H1 (cell line): ENCODE results near the gene WDR77. TPM values are rescaled to one million over a fixed set of nuclear protein-coding genes. Genes with fewer than 3 reads are reported as not detected.

ENCODE experiments used
- CTCF ChIA-PET: fragments of 300-600 bp; sonication (Branson Sonifier 250); formaldehyde crosslinking; loops from one replicate; lab custom pipeline; 2021; ENCODE audit not compliant: partially characterized antibody; lab: Charles Lee
- POLR2A ChIA-PET: fragments of 300-600 bp; sonication (Branson Sonifier 250); formaldehyde crosslinking; loops from one replicate; lab custom pipeline; 2021; ENCODE audit warnings: inconsistent platforms; ENCODE audit not compliant: partially characterized antibody; lab: Charles Lee
- DNase-seq, 2 experiments: peaks; one replicate each; pipeline versions ENCODE4 v3.0.0 to v3.0.0-alpha.2; 2010 to 2022; ENCODE audit warnings: low spot score in 2 of 2, low read depth in 1 of 2, mixed read lengths in 1 of 2
- FAIRE-seq: peaks from 2 replicates; lab custom pipeline; 2011; peaks lifted over from hg19 to GRCh38; lab: Jason Lieb, UNC
- H2AFZ ChIP-seq: 2 replicates; pipeline ENCODE4 v1.8.1; 2012; ENCODE audit warnings: low read length, inconsistent platforms
- H2AK5ac ChIP-seq: 2 replicates; pipeline ENCODE4 v1.6.1; 2013; ENCODE audit warnings: low read depth, low read length
- H2BK120ac ChIP-seq: replicated peaks from 2 replicates; pipeline ENCODE3; 2013; ENCODE audit warnings: low read depth, low read length, inconsistent platforms
- H2BK12ac ChIP-seq: 2 replicates; pipeline ENCODE4 v1.6.1; 2013; ENCODE audit warnings: low read depth, low read length
- H2BK15ac ChIP-seq: 2 replicates; pipeline ENCODE4 v1.6.1; 2013; ENCODE audit warnings: low read length
- H2BK20ac ChIP-seq: 2 replicates; pipeline ENCODE4 v1.6.1; 2013; ENCODE audit warnings: low read length
- H2BK5ac ChIP-seq: 2 replicates; pipeline ENCODE4 v1.6.1; 2013; ENCODE audit warnings: low read depth, low read length
- H3K14ac ChIP-seq: 2 replicates; pipeline ENCODE4 v1.6.1; 2013; ENCODE audit warnings: inconsistent platforms; ENCODE audit not compliant: insufficient read length
- H3K18ac ChIP-seq: 2 replicates; pipeline ENCODE4 v1.6.1; 2013; ENCODE audit warnings: low read length; ENCODE audit errors: extremely low read depth
- H3K23ac ChIP-seq: 2 replicates; pipeline ENCODE4 v1.6.1; 2013; ENCODE audit warnings: inconsistent platforms; ENCODE audit not compliant: insufficient read length
- H3K23me2 ChIP-seq: 2 replicates; pipeline ENCODE4 v1.6.1; 2013; ENCODE audit warnings: low read depth, low read length
- H3K27ac ChIP-seq: 2 replicates; pipeline ENCODE4 v1.6.1; 2011; ENCODE audit warnings: low read depth, low read length, inconsistent platforms
- H3K27me3 ChIP-seq, 4 experiments: replicated peaks in 1 of 4; 1 replicate in 1 of 4; 2 replicates in 3 of 4; pipeline versions ENCODE4 v1.6.1 to v1.8.1; 2011 to 2013; ENCODE audit warnings: low read length in 3 of 4, mild to moderate bottlenecking in 3 of 4, inconsistent platforms in 2 of 4, mixed read lengths in 2 of 4, moderate library complexity in 1 of 4; ENCODE audit not compliant: control insufficient read depth in 3 of 4, insufficient read depth in 3 of 4; ENCODE audit errors: extremely low read depth in 1 of 4
- H3K36me3 ChIP-seq, 4 experiments: 2 replicates each; pipeline versions ENCODE4 v1.6.1 to v1.8.1; 2011 to 2013; ENCODE audit warnings: mild to moderate bottlenecking in 4 of 4, low read length in 3 of 4, moderate library complexity in 2 of 4, control low read depth in 1 of 4, inconsistent platforms in 1 of 4; ENCODE audit not compliant: insufficient read depth in 4 of 4, control insufficient read depth in 2 of 4
- H3K4ac ChIP-seq: replicated peaks from 2 replicates; pipeline ENCODE3; 2013; ENCODE audit warnings: low read length, low read depth, mixed read lengths, inconsistent platforms; ENCODE audit not compliant: insufficient read length
- H3K4me1 ChIP-seq, 4 experiments: replicated peaks in 1 of 4; 1 replicate in 1 of 4; 2 replicates in 3 of 4; pipeline versions ENCODE4 v1.6.1 to v1.8.1; 2011 to 2013; ENCODE audit warnings: low read length in 3 of 4, inconsistent platforms in 2 of 4, mixed read lengths in 1 of 4; ENCODE audit not compliant: insufficient read depth in 4 of 4, control insufficient read depth in 3 of 4
- H3K4me2 ChIP-seq, 2 experiments: 2 replicates each; pipeline versions ENCODE4 v1.6.1 to v1.8.1; 2011 to 2013; ENCODE audit warnings: low read depth in 2 of 2, low read length in 2 of 2, control low read depth in 1 of 2, inconsistent platforms in 1 of 2, mild to moderate bottlenecking in 1 of 2; ENCODE audit not compliant: insufficient read depth in 1 of 2
- H3K4me3 ChIP-seq, 4 experiments: fragments of 200-600, 300-600 bp in 1 of 4; sonication (generic), shearing (Covaris generic), sonication (Bioruptor Twin) in 1 of 4; 2 replicates each; pipeline versions ENCODE4 v1.5.1 to v1.8.1; 2011 to 2016; ENCODE audit warnings: low read length in 4 of 4, low read depth in 3 of 4, control low read depth in 2 of 4, inconsistent platforms in 2 of 4, mild to moderate bottlenecking in 2 of 4, mixed read lengths in 1 of 4, moderate library complexity in 1 of 4; ENCODE audit not compliant: insufficient read depth in 2 of 4; ENCODE audit errors: extremely low read depth in 1 of 4
- H3K56ac ChIP-seq: replicated peaks from 2 replicates; pipeline ENCODE3; 2013; ENCODE audit warnings: low read depth, mild to moderate bottlenecking, mixed read lengths, low read length, inconsistent platforms; ENCODE audit not compliant: insufficient read length
- H3K79me1 ChIP-seq: 2 replicates; pipeline ENCODE4 v1.6.1; 2013; ENCODE audit warnings: low read depth, low read length, control low read depth
- H3K79me2 ChIP-seq, 2 experiments: 2 replicates each; pipeline versions ENCODE4 v1.6.1 to v1.8.1; 2012 to 2013; ENCODE audit warnings: low read length in 2 of 2, mild to moderate bottlenecking in 2 of 2, inconsistent platforms in 1 of 2; ENCODE audit not compliant: insufficient read depth in 2 of 2, control insufficient read depth in 1 of 2
- H3K9ac ChIP-seq, 4 experiments: replicated peaks in 1 of 4; 1 replicate in 1 of 4; 2 replicates in 3 of 4; pipeline versions ENCODE4 v1.6.1 to v1.8.1; 2011 to 2013; ENCODE audit warnings: low read depth in 3 of 4, low read length in 3 of 4, control low read depth in 2 of 4, mild to moderate bottlenecking in 2 of 4, moderate library complexity in 2 of 4, inconsistent platforms in 1 of 4; ENCODE audit errors: extremely low read depth in 1 of 4
- H3K9me3 ChIP-seq, 2 experiments: 2 replicates each; pipeline versions ENCODE4 v1.6.1 to v1.8.1; 2012 to 2013; ENCODE audit warnings: mild to moderate bottlenecking in 2 of 2, moderate library complexity in 2 of 2, control low read depth in 1 of 2, inconsistent platforms in 1 of 2, low read depth in 1 of 2, low read length in 1 of 2, mixed read lengths in 1 of 2; ENCODE audit not compliant: insufficient read depth in 2 of 2
- H4K20me1 ChIP-seq, 2 experiments: replicated peaks in 1 of 2; 2 replicates each; pipeline versions ENCODE3 to v1.8.1; 2011 to 2013; ENCODE audit warnings: inconsistent platforms in 2 of 2, low read length in 2 of 2, mild to moderate bottlenecking in 1 of 2; ENCODE audit not compliant: insufficient read depth in 2 of 2, control insufficient read depth in 1 of 2
- H4K5ac ChIP-seq: 2 replicates; pipeline ENCODE4 v1.6.1; 2013; ENCODE audit warnings: low read length, low read depth, mixed read lengths, inconsistent platforms; ENCODE audit not compliant: insufficient read length
- H4K8ac ChIP-seq: 2 replicates; pipeline ENCODE4 v1.8.0; 2013; ENCODE audit warnings: mild to moderate bottlenecking, moderate library complexity, low read length, inconsistent platforms; ENCODE audit not compliant: insufficient read depth; ENCODE audit errors: extremely low read depth
- H4K91ac ChIP-seq: replicated peaks from 2 replicates; pipeline ENCODE3; 2013; ENCODE audit warnings: low read length, mixed read lengths, inconsistent platforms; ENCODE audit not compliant: insufficient read length
- ATF3 ChIP-seq: IDR thresholded peaks from 2 replicates; pipeline ENCODE4 v1.6.1; 2011; ENCODE audit warnings: low read depth, mild to moderate bottlenecking, low read length; ENCODE audit not compliant: insufficient read depth
- CBX8 ChIP-seq: fragments of 300-800, 300-1000 bp; sonication (generic); IDR thresholded peaks from 2 replicates; pipeline ENCODE4 v1.7.1; 2016; ENCODE audit warnings: low read depth, low read length, borderline replicate concordance
- CTBP2 ChIP-seq: IDR thresholded peaks from 2 replicates; pipeline ENCODE4 v1.7.0; 2011; ENCODE audit warnings: borderline replicate concordance, mild to moderate bottlenecking, moderate library complexity, mixed read lengths, low read length; ENCODE audit not compliant: insufficient read depth, insufficient read length
- MAFK ChIP-seq: IDR thresholded peaks from 2 replicates; pipeline ENCODE4 v1.6.1; 2012; ENCODE audit warnings: low read depth, mild to moderate bottlenecking, improper control_type of control experiment, low read length
- POLR2A ChIP-seq, 2 experiments: IDR thresholded peaks; 1 replicate in 1 of 2; 2 replicates in 1 of 2; pipeline ENCODE4 v1.6.1; 2011; ENCODE audit warnings: low read depth in 2 of 2, low read length in 2 of 2, mild to moderate bottlenecking in 2 of 2; ENCODE audit errors: control extremely low read depth in 1 of 2
- POLR2AphosphoS5 ChIP-seq: IDR thresholded peaks from 2 replicates; pipeline ENCODE4 v1.6.1; 2011; ENCODE audit warnings: low read depth, low read length
- RFX5 ChIP-seq: IDR thresholded peaks from 2 replicates; pipeline ENCODE4 v1.6.1; 2011; ENCODE audit warnings: low read depth, low read length, improper control_type of control experiment, borderline replicate concordance
- RNF2 ChIP-seq: fragments of 200-900, 300-1000 bp; sonication (generic); IDR thresholded peaks from 2 replicates; pipeline ENCODE4 v1.7.1; 2016; ENCODE audit warnings: borderline replicate concordance, low read depth, mild to moderate bottlenecking, antibody characterized with exemption, low read length; ENCODE audit not compliant: poor library complexity, severe bottlenecking; ENCODE audit errors: missing control alignments
- SAP30 ChIP-seq: fragments of 300-600 bp; sonication (generic); IDR thresholded peaks from 2 replicates; pipeline ENCODE4 v1.7.1; 2012; ENCODE audit warnings: low read length, moderate library complexity, mild to moderate bottlenecking, inconsistent platforms; ENCODE audit not compliant: insufficient read depth, insufficient replicate concordance
- SIX5 ChIP-seq: IDR thresholded peaks from 2 replicates; pipeline ENCODE4 v1.6.1; 2011; ENCODE audit warnings: mild to moderate bottlenecking, low read depth, low read length
- SP2 ChIP-seq: IDR thresholded peaks from 2 replicates; pipeline ENCODE4 v1.6.1; 2012; ENCODE audit warnings: mild to moderate bottlenecking, low read length, inconsistent platforms
- ZNF274 ChIP-seq: IDR thresholded peaks from 2 replicates; pipeline ENCODE4 v1.7.0; 2012; ENCODE audit warnings: low read length, borderline replicate concordance; ENCODE audit errors: extremely low read depth
- WGBS, 2 experiments: shearing (Covaris generic) in 1 of 2; methylation state at CpG; one replicate each; pipeline versions ENCODE4 v1.1.6 to v1.1.7; 2013 to 2015; ENCODE audit warnings: low lambda C conversion rate in 2 of 2, mixed read lengths in 2 of 2, inconsistent platforms in 1 of 2, low coverage in 1 of 2, missing lambda C conversion rate in 1 of 2; ENCODE audit not compliant: insufficient replicate concordance in 2 of 2, insufficient coverage in 1 of 2, insufficient read length in 1 of 2; ENCODE audit errors: extremely low coverage in 1 of 2, missing lambda C conversion rate in 1 of 2; 5-methylcytosine and 5-hydroxymethylcytosine counted together
- polyA plus RNA-seq, 7 experiments: library from polyadenylated mRNA; depleted of rRNA in 3 of 7; stranded (reverse) in 5 of 7; unstranded in 2 of 7; fragments of >200 nt in 5 of 7; fragments of 200-250 nt in 2 of 7; gene quantifications; 1 replicate in 5 of 7; 2 replicates in 1 of 7; 4 replicates in 1 of 7; pipeline versions ENCODE4 v1.2.1 to v1.2.3, GENCODE V29; 2011 to 2013; ENCODE audit warnings: missing spikeins in 2 of 7, mixed read lengths in 2 of 7
- total RNA-seq: library from RNA; stranded (reverse); fragmentation: NEBNext Ultra II Directional; extraction: Animal tissue kit (Norgen Biotek cat#: 25700); gene quantifications from 2 replicates; pipeline ENCODE4 v1.2.1, GENCODE V29; 2021

WDR77 gene
- total and polyA plus RNA-seq, 2 of the 8 experiments (the other 6 are each of a cell fraction or from before 2014, with no cell fraction given), result 66.0 to 156 TPM

GRCh38 chr1:111414756-111415155 is 34.3 kb downstream of the WDR77 start:
- H2BK5ac ChIP-seq, result no peak overlapping the region
- no peak overlapping the region for H2BK15ac ChIP-seq
- DNase-seq (no peak), FAIRE-seq (no peak)
- no peaks in the 10 kb centered on the region for H3K36me3 ChIP-seq
- H4K91ac ChIP-seq, result no peak overlapping the region
- H2BK12ac ChIP-seq, result no peak overlapping the region
- H3K4me2 ChIP-seq, result no peak overlapping the region
- H3K79me2 ChIP-seq, result no peaks in the 10 kb centered on the region
- H3K18ac ChIP-seq, result no peak overlapping the region
- H3K79me1 ChIP-seq, result no peaks in the 10 kb centered on the region
- no peak overlapping the region for H3K14ac ChIP-seq
- H3K27ac ChIP-seq, result no peak overlapping the region
- H4K8ac ChIP-seq, result no peak overlapping the region
- H4K20me1 ChIP-seq, result no peaks in the 10 kb centered on the region
- H3K56ac ChIP-seq, result no peak overlapping the region
- no peak overlapping the region for H3K4ac ChIP-seq
- no peaks in the 10 kb centered on the region for H3K27me3 ChIP-seq
- ChIA-PET POLR2A (interaction anchor here (2.5 kb wide), 1 partner anchor 19 kb away, joined by 7 read pairs; no protein-coding TSS in a partner anchor), CTCF (interaction anchor here (1.3 kb wide), 1 partner anchor 15 kb away, joined by 3 read pairs; no protein-coding TSS in a partner anchor)
- H4K5ac ChIP-seq, result no peak overlapping the region
- no peak overlapping the region for H3K4me3 ChIP-seq
- no peaks in the 10 kb centered on the region for H3K9me3 ChIP-seq
- no peak overlapping the region for H3K9ac ChIP-seq
- no peaks in the 10 kb centered on the region for H3K23me2 ChIP-seq
- 94% methylated on average over 2 of the region's 2 CpGs; no CpG with 5 or more reads in 1 of the 2 experiments for WGBS, 2 experiments
- H2AK5ac ChIP-seq, result no peak overlapping the region
- H2AFZ ChIP-seq, result no peak overlapping the region
- no peak overlapping the region for H2BK120ac ChIP-seq
- no peaks in the 10 kb centered on the region for H3K4me1 ChIP-seq
- H2BK20ac ChIP-seq, result no peak overlapping the region
- no peak overlapping the region for H3K23ac ChIP-seq
- TF ChIP-seq ZNF274 (no peak), RNF2 (no peak), POLR2AphosphoS5 (no peak), SAP30 (no peak), SIX5 (no peak), CTBP2 (no peak), MAFK (no peak), POLR2A (IDR thresholded peaks at IDR 0.05; ENCODE audit: control extremely low read depth in 1 of 2, low read depth in 2 of 2, low read length in 2 of 2) (no peak), CBX8 (no peak), RFX5 (no peak), ATF3 (no peak), SP2 (no peak)
